T-helper 22 cell (primary cell): ENCODE measurements around the gene SKIL.
A peak's percentile ranks its signal among the peaks of the same experiment; 100 is the strongest.
"Not testable (repeated sequence)": the region's sequence is repeated elsewhere in the genome, so short reads cannot be mapped to it uniquely, and the experiment has no call there.

Experiments
- DNase-seq: peaks from one replicate; pipeline ENCODE4 v3.0.0-alpha.2; 2020; ENCODE audit warnings: low read depth

SKIL gene, protein sequence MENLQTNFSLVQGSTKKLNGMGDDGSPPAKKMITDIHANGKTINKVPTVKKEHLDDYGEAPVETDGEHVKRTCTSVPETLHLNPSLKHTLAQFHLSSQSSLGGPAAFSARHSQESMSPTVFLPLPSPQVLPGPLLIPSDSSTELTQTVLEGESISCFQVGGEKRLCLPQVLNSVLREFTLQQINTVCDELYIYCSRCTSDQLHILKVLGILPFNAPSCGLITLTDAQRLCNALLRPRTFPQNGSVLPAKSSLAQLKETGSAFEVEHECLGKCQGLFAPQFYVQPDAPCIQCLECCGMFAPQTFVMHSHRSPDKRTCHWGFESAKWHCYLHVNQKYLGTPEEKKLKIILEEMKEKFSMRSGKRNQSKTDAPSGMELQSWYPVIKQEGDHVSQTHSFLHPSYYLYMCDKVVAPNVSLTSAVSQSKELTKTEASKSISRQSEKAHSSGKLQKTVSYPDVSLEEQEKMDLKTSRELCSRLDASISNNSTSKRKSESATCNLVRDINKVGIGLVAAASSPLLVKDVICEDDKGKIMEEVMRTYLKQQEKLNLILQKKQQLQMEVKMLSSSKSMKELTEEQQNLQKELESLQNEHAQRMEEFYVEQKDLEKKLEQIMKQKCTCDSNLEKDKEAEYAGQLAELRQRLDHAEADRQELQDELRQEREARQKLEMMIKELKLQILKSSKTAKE

DNA sequence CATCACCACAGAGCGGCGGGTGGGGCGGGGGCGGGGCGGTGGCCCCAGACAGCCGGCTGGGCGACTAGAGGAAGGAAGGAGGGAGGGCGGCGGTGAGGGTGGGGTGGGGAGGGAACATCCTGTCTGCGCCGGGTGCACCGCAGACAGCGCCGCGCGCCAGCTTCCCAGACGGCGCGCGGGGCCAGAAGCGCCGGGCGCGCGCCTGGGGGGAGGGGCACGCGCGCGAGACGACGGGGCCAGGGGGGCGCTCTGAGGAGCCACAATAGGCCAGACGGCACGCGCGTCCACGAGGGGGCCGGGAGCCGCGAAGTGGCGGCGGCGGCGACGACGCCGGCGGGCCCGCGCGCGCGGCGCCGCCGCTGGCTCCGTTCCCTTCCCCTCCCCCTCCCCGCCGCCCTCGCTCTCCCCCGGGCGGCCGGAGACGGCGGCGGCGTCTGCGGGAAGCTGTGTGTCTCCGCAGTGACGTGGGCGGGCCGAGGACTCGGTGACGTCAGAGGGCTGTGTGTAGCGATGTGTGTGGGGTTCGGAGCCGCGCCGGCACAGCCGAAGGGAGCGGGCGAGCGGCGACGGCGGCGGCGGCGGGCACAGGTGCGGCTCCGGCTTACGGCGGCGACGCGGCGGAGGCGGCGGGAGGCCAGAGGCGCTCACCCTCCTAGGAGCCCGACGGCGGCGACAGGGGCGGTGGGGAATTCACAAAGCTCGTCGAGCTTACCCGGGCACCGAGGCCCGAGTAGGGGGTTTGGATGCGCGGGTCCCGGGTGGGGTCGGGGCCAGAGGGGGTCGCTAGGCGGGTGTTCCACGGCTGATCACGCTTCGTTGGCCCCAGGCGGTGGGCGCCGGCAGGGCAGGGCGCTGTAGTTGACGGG lies at the start of gene SKIL:
TSS of gene SKIL (plus strand) at position 540 of the 866 bp plus-strand sequence. CDS start 2,617 bp downstream, outside the sequence.
- peak; percentile 97 for DNase-seq

DNA sequence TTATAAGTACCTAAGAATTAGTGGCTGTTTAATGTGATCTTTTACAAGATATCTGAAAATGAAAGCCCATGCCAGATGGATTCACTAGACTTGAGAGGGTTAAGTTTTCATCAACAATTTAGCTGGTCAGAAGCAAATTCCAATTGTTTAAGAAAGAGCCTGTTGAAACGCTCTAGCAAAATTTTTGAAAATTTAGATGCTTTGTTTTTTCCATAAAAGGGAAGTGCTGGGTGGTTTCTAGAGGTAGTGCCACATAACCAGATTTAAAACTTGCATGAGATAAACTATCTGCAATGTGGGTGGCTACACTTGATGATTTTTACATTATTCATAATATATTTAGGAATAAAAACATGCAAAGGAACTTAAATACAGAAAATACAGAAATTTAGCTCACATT lies 48.5 kb upstream of the SKIL start:
- no peak for DNase-seq

DNA sequence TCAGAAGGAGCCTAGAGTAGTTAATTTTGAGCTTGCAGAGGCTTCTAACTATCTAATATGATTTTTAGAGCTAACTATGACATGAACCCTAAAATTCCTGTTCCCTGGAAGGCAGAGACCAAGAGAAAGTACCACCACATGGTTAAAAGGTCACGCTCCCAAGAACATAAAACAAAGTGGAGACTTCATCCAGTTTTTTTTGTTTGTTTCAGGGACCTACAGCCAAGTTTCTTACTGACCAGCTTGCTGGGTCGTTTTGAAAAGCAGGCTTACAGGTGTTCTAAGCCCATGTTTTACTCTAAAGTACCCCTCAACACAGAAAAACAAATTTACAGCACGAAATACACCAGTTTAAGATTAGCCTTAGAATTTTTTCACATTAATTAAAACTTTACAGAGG lies 39.6 kb upstream of the SKIL start:
- DNase-seq, result no peak

DNA sequence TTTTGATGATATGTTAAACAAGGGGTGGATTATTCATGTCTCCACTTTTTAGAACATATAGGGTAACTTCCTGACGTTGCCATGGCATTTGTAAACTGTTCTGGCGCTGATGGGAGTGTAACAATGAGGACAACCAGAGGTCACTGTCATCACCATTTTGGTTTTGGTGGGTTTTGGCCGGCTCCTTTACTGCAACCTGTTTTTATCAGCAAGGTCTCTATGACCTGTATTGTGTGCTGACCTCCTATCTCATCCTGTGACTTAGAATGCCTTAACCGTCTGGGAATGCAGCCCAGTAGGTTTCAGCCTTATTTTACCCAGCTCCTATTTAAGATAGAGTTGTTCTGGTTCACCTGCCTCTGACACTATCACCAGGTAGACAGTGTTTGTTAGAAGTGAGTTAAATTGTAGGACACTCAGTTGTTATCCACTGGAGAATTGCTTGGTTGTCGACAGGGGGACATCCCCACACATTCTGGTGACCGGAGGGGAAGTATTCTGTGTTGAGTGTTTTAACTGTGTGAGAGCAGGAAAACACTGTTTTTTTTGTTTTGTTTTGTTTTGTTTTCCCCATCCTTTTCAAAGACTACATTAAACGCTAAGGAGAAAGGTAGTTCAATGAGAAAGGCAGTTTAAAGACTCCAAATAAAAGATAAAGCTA lies 36.9 kb upstream of the SKIL start:
- no peak for DNase-seq

DNA sequence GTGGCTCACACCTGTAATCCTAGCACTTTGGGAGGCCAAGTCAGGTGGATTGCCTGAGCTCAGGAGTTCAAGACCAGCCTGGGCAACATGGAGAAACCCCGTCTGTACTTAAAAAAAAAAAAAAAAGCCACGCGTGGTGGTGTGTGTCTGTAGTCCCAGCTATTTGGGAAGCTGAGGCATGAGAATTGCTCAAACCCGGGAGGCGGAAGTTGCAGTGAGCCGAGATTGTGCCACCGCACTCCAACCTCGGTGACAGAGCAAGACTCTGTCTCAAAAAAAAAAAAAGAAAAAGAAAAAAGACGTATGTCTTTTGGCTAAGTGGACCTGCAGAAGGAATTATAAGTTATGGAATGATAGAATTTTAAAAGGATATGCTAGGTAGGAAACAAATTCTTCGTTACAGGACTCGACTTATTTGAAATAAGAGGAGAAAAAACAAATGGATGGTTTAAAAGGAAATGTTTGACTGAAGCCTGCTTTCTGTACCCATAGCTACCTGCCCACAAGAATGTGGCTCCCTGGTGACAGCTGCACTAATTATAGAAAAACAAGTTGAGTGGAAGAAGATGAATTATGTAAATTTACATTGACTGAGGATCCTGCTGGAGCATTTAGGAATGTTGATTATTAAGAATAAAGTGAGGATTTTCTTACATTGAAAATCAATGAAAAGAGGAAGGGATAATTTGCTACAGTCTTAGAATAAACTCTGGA lies 36.0 kb upstream of the SKIL start:
- DNase-seq, result no peak

DNA sequence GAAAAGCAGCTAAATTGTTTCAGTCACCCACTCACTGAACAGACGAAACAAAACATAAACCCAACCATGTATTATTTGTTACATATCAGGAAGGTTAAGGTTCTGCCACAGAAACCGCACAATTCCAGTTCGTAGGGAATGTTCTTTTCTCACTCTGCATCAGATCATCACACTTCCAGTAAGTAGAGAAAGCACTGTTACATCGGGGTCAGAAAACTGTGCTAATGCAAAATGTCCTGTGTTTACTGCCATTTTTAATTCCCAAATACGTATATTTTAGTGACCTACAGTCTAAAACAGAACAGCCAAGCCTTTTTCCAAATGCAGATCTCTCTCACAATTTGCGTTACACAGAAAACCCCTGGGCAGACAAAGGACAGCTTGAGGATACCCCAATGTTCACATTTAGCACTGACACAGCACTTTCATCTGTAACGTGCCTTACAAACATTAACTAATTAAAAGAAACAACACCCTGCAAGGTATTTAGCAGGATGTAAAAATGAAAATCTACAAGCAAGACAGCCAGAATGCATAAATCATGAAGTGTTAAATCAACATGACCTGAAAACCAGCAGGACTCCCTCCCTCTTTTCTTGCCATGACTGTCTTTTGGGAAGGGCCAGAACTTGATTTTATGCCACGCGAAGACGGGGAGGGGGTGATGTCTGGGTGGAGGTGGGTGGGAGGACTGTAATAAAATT lies 34.8 kb upstream of the SKIL start:
- no peak for DNase-seq

DNA sequence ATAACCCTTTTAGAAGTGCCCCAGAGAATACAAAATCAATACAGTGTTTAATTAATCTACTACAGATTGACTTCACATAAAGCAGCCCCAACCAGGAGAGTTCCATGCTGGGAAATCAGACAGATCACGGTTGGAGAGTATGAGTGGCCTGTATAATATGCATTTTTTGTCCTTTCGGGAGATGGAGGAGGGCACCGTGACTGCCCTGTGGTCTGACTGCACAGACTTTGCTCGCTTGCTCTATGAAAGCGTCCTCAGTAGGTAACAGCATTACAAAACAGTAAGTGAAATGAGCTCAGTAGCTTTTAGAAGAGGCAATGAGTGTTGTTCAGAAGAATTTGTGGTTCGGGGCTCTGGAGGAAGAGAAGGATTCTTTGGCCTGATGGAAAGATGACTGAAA lies 34.2 kb upstream of the SKIL start:
- DNase-seq, result no peak

DNA sequence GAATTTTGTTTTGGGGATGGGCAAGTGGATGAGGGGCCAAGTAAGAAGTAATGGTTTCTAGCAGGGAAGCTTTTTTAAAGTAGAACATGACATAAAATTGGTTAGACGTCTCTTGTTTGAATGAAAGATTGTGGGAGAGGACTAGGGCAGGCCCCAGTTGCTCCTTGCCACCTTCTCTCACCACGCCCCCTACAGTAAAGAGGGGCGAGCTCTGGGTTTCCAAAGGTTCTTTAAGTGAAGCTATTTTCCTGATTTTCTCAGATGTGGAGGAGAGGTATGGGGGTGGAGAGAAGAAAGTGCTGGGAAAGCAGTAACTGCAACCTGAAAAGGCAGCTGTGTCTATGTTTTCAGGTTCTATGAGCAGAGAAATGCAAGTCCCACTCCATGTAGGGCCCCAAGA lies 32.6 kb upstream of the SKIL start:
- DNase-seq, result no peak

DNA sequence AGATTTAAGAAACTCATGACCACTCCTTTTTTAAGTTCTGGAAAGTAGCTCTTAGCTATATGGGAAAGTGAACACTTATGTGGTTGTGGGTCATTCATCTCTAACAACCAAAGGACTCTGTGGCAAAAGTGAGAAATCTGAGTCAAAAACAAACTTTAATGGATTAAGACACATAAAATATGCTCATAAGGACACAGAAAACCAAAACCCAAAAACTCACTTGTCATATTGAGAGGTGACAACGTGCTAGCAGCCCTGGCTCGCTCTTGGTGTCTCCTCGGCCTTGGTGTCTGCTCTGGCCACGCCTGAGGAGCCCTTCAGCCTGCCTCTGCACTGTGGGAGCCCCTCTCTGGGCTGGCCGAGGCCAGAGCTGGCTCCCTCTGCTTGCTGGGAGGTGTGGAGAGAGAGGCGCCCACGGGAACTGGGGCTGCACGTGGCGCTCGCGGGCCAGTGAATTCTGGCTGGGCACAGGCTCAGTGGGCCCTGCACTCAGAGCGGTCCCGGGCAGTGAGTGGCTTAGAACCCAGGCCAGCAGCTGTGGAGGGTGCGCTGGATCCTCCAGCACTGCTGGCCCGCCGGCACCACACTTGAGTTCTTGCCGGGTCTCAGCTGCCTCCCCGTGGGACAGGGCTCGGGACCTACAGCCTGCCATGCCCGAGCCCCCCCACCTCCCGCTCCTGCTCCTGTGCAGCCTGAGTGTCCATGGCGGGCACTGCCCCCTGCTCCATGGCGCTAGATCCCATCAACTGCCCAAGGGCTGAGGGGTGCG lies 30.3 kb upstream of the SKIL start:
- DNase-seq, result no peak

DNA sequence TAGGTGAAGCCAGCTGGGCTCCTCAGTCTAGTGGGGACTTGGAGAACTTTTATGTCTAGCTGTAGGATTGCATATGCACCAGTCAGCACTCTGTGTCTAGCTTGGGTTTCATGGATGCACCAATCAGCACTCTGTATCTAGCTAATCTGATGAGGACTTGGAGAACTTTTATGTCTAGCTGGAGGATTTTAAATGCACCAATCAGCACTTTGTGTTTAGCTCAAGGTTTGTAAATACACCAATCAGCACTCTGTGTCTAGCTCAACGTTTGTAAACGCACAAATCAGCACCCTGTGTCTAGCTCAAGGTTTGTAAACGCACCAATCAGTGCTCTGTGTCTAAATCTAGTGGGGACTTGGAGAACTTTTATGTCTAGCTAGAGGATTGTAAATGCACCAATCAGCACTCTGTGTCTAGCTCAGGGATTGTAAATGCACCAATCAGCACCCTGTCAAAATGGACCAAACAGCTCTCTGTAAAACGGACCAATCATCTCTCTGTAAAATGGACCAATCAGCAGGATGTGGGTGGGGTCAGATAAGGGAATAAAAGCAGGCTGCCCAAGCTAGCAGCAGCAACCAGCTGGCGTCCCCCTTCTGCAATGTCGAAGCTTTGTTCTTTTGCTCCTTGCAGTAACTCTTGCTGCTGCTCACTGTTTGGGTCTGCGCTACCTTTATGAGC lies 29.5 kb upstream of the SKIL start:
- DNase-seq, result not testable (repeated sequence)

DNA sequence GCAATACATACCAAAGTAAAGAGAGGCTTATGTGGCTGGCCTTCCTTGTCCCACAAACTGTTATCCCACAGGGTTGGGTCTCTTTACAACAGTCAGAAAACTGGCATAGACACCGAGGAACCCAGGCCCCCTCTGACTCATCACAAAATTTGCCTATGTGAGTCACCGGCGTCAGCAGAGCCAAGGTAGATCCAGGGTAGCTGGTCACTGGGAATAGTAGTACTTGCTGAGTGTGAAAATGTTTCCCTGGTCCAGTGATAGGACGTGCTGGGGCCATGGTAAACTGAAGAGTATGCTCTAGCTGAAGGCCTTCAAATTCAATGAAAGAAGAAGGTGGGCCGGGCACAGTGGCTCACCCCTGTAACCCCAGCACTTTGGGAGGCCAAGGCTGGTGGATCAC lies 27.1 kb upstream of the SKIL start:
- no peak for DNase-seq

DNA sequence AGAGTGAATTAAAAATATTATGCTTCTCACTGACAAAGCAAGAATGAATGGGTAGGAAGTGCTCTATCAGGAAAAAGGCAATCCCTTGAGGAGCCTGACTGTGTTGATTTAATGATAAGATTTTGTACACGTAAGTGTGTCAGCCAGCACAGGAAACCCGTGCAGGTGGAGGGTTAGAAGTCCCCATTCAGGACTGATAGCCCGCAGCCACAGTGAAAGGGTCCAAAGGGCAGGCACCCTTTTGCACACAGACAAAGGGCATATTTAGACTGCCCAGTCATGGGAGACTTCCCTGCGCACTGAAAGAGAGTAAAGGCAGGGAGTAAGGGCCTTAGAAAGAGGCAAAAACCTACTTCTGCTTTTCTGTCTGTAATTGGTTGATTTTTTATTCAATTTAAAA lies 26.4 kb upstream of the SKIL start:
- no peak for DNase-seq

DNA sequence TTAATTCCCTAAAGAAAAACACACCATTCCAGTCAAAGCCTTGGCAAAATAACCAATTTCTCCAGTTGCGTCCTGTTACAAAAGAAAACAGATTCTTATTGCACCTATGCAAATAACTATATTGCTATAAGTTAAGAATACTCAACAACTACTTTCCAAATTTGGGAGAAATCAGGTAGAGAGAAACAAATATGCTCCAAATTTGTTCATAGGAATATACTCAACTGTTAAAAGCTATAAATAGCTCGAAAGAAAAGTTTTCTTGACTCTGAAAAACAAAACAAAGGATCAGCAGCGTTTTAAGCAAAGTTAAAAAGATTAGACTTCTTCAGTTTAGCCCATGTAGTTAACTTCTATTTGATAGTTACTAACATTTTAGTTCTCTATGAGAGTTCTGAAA lies 20.1 kb upstream of the SKIL start:
- DNase-seq, result no peak

DNA sequence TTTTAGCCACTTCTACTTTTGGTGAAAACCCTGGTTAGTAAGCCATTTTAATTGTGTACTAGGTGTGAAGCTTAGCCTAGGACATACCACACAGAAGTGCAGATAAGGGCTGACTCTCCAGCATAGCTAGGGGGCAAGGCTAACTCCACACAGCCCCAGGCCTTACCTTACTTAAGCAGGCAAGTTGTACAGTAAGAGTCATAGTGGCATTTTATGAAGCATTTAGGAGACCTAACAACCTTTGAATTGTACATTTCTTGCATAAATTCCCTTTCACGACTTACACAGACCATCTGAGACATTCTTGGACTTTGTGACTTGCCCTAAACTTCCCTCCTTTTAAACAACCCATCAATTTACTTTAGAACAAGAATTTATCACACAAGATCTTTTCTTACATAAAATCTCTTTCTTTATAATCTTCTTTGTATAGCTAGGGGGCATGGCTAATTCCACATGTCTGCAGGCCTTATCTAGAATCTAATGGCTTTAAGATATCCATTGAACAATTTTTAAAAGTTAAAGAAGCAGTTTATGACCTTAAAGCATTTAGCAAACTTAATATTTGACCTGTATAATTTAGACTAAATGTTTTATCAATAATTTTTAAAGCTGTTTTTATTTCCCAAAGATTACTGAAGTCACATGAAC lies 18.7 kb upstream of the SKIL start:
- DNase-seq, result no peak

DNA sequence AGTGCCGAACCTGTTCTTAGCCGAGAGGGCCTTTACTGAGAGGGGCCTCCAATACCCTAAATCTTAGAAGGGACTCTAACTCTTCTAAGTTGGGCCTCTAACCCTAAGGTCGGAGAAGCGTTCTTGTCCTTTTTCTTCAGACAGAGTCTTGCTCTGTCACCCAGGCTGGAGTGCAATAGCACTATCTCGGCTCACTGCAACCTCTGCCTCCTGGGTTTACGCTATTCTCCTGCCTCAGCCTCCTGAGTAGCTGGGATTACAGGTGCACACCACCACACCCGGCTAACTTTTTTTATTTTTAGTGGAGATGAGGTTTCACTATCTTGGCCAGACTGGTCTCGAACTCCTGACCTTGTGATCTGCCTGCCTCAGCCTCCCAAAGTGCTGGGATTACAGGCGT lies 15.2 kb upstream of the SKIL start:
- not testable (repeated sequence) for DNase-seq

DNA sequence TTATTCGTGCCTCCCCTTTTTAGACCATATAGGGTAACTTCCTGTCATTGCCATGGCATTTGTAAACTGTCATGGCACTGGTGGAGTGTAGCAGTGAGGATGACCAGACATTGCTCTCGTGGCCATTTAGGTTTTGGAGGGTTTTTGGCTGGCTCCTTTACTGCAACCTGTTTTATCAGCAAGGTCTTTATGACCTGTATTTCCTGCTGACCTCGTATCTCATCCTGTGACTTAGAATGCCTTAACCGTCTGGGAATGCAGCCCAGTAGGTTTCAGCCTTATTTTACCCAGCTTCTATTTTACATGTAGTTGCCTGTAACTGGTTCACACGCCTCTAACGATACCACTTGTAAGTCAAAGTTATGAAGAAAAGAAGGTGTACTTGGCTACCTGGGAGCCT lies 13.7 kb upstream of the SKIL start:
- not testable (repeated sequence) for DNase-seq

DNA sequence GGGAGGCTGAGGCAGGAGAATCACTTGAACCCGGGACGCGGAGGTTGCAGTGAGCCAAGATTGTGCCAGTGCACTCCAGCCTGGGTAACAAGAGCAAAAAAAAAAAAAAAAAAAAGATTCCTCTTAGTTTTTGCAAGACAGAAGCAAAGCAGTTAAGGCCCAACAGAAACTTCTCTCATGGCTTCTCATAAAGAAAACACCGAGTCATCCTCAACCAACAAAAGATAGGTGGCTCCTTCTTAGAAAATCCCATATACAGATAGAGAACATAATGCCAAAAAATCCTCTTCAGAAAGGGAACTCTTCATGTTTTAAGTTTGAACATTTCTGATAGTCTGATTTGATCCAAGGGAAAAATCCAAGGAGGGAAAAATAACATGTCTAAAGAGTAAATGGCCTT lies 12.5 kb upstream of the SKIL start:
- DNase-seq, result no peak

DNA sequence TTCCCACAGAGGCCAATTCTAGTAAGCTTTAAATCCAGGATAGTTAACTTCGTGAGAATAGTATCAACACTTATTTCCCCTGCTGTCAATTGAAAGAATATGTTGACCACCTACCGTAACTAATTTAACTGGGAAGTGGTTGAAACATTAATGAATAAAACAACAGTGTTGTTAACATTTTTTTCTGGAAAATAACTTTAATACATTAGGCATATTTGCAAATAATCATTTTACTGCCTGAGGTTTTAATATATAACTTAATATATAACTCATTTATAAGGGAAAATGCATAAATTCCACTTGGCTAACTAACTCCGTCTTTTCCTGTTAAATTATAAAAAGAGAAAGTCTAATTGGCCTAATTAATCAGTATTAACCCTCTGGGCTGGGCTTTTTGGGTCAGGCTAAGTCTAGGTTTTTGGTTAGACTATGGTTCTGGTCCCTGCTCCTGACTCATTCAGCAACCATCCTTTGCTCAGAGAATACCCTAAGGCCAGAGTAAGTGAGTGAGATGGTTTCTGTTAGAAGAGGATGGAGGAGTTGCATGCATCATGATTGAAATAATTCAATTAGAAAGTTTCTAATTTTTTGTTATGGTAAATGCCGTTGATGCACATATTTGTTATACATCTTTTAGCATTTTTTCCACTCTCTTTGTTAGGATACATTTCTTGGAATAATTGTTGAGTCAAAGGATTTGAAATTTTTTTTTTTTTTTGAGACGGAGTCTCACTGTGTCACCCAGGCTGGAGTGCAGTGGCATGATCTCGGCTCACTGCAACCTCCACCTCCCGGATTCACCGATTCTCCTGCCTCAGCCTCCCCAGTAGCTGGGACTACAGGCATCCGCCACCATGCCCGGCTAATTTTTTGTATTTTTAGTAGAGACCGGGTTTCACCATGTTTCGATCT lies 10.8 kb upstream of the SKIL start:
- no peak for DNase-seq
